Lower leg skin (tissue), 3 donors: ENCODE results near the gene RASAL3.

ENCODE experiments used
- CTCF ChIP-seq, 3 donors: fragments of 450-650 bp; IDR thresholded peaks; one replicate each; pipeline ENCODE4 v1.5.1; 2016; ENCODE audit warnings: antibody characterized with exemption in 3 of 3, mild to moderate bottlenecking in 3 of 3, moderate library complexity in 2 of 3
- POLR2A ChIP-seq, 2 donors: fragments of 450-650 bp; IDR thresholded peaks; one replicate each; pipeline ENCODE4 v1.6.1; 2016 to 2017; ENCODE audit warnings: antibody characterized with exemption in 2 of 2, mild to moderate bottlenecking in 1 of 2, moderate library complexity in 1 of 2

- TF ChIP-seq CTCF (IDR thresholded peaks at IDR 0.05), result no peak
- TF ChIP-seq POLR2A (IDR thresholded peaks at IDR 0.05), result no peak
Observed at GRCh38 chr19:15475169-15475568, 10.8 kb upstream of the RASAL3 start.
